ENCODE results near the gene CST1.
"Not testable (repeated sequence)": the region's sequence is repeated elsewhere in the genome, so short reads cannot be mapped to it uniquely, and the experiment has no call there.

The CST1 gene

DNA sequence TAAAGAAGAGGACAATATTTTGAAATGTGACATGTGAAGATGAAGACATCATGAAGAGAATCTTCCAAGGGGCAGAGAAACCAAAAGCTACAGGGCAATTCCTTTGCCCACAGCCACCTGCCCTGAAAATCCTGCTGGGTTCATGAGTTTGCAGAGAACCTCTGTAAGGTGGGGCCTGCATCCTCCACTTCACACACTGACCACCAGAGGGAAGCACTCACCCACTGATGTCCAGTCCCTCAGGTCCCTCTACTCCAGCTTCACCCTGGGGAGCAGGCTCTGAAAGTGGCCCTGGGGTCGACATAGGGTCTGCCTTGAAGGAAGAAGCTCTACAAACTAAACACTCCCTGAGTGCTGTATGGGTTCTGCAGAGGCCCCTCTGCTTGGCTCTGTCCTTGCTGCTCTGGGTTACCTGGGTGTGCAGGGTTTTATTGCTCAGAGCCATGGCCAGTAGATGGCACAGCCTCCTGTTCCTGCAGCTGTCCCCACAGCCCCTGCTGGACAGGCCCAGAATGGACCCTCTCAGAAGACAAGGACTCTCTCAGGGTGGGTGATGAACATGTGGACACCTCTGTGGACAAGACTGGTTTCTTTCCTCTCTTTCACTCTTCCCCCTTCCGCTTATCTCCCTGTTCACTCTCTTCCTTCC, 27.0 kb downstream of the CST1 start:
- not testable (repeated sequence) for H3K9me3 ChIP-seq (ENCODE audit: severe bottlenecking); H3K4me3 ChIP-seq (ENCODE audit: low read depth, low read length); H3K27me3 ChIP-seq (ENCODE audit: insufficient read depth, low read depth, severe bottlenecking); H3K27ac ChIP-seq; H3K36me3 ChIP-seq
- TF ChIP-seq, protein P1, sequence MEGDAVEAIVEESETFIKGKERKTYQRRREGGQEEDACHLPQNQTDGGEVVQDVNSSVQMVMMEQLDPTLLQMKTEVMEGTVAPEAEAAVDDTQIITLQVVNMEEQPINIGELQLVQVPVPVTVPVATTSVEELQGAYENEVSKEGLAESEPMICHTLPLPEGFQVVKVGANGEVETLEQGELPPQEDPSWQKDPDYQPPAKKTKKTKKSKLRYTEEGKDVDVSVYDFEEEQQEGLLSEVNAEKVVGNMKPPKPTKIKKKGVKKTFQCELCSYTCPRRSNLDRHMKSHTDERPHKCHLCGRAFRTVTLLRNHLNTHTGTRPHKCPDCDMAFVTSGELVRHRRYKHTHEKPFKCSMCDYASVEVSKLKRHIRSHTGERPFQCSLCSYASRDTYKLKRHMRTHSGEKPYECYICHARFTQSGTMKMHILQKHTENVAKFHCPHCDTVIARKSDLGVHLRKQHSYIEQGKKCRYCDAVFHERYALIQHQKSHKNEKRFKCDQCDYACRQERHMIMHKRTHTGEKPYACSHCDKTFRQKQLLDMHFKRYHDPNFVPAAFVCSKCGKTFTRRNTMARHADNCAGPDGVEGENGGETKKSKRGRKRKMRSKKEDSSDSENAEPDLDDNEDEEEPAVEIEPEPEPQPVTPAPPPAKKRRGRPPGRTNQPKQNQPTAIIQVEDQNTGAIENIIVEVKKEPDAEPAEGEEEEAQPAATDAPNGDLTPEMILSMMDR (IDR thresholded peaks at IDR 0.05; ENCODE audit: low read depth, low read length) = peak; percentile 66
- DNase-seq = peak; percentile 77

DNA sequence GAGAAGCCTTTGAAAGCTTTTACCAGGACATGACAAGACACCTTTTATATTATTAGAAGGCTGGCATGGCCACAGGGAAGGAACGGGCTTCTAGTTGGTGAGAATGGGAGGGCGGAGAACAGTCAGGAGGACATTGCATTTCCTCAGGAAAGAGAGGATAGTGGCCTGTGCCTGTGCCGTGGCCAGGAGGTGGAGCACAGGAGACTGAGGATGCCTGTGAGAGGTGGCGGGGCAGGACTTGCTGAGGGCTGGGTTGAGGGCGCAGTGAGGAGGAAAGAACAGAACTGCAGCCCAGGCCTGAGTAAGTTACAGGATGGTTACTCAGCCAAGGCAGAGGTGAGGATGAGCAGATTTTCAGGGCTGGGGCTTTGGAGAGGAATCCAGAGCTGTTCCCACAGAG, 27.9 kb downstream of the CST1 start:
- H3K9me3 ChIP-seq (ENCODE audit: severe bottlenecking); H3K36me3 ChIP-seq; DNase-seq; H3K4me3 ChIP-seq (ENCODE audit: low read depth, low read length); H3K27me3 ChIP-seq (ENCODE audit: insufficient read depth, low read depth, severe bottlenecking); H3K27ac ChIP-seq: not testable (repeated sequence)

DNA sequence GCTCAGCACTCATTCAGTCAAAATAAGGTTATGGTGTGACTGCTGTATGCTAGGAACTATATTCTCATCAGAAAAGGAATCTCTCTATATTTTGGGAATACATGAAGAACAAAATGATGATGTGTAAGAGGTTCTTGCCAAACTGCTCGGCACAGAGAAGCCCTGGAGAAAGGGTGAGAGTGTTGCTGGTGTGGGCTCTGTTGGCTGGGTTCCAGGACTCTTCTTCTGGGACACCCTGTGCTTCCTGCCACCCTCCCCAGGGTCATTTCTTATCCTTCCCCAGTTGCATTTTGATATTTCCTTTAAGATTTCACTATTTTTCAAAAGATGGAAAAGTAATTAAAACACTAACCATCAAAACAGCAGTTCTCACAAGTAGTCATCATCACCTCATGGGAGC, 28.8 kb downstream of the CST1 start:
- no peak for DNase-seq
- Histone ChIP-seq H3K36me3 (no peaks in the 10 kb centered on the region), H3K27me3 (ENCODE audit: insufficient read depth, low read depth, severe bottlenecking) (no peaks in the 10 kb centered on the region), H3K9me3 (ENCODE audit: severe bottlenecking) (no peaks in the 10 kb centered on the region), H3K27ac (no peak overlapping the region), H3K4me3 (ENCODE audit: low read depth, low read length) (no peak overlapping the region)
- TF ChIP-seq, protein P1 (IDR thresholded peaks at IDR 0.05; ENCODE audit: low read depth, low read length) = no peak

DNA sequence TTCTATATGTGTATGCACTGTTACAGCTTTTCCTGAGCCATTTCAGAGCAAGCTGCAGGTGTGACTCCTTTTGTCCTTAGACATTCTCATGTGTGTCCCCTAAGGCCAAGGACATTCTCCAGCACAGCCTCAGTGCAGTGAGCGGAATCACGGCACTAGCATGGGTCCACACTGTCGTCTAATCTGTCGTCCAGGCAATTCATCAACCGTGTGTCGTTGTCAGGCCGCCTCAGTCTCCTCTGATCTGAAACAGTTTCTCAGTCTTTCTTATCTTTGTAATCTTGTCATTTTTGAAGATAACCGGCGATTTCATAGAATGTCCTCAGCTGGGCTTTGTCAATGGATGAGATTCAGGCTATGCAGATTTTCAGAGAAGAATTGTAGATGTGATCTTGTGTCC, 31.4 kb downstream of the CST1 start:
- not testable (repeated sequence) for H3K9me3 ChIP-seq (ENCODE audit: severe bottlenecking); H3K27me3 ChIP-seq (ENCODE audit: insufficient read depth, low read depth, severe bottlenecking); H3K27ac ChIP-seq; H3K4me3 ChIP-seq (ENCODE audit: low read depth, low read length); H3K36me3 ChIP-seq; DNase-seq

DNA sequence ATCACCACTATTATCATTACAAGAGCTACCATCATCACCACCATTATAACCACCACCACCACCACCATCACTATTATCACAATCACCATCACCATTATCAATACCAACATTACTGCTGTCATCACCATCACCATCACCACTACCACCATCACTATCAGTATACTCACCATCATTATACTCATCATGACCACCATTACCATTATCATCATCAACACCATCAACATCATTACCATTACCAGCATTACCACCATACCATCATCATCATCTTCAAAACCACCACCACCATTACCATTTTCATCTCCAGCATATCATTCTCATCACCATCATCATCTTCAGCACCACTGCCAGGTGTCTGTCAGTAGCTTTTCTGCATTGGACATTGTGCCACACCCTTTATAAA, 39.0 kb downstream of the CST1 start:
- H3K4me3 ChIP-seq (ENCODE audit: low read depth, low read length); H3K27me3 ChIP-seq (ENCODE audit: insufficient read depth, low read depth, severe bottlenecking); H3K9me3 ChIP-seq (ENCODE audit: severe bottlenecking); H3K27ac ChIP-seq; DNase-seq; H3K36me3 ChIP-seq: not testable (repeated sequence)

DNA sequence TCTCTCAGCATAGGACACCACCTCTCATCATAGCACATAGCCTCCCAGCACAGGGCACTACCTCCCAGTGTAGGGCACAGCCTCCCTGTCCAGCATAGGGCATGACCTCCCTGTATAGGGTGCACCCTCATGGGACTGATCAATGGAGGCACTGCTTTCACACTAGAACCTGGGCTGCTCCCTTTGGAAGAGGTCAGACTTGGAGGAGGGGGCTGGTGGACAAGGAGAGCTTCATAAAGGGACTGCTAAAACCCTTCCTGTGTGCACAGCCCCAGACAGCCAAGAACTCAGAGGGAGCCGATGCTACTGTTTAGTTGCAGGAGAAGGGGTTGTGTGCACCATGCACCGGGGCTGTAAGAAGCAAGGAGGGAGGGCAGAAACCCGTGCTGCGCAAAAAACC, 40.0 kb downstream of the CST1 start:
- Histone ChIP-seq H3K27ac (no peak overlapping the region), H3K9me3 (ENCODE audit: severe bottlenecking) (no peaks in the 10 kb centered on the region), H3K4me3 (ENCODE audit: low read depth, low read length) (no peak overlapping the region), H3K27me3 (ENCODE audit: insufficient read depth, low read depth, severe bottlenecking) (no peaks in the 10 kb centered on the region), H3K36me3 (no peaks in the 10 kb centered on the region)
- no peak for DNase-seq
- TF ChIP-seq, protein P1 (IDR thresholded peaks at IDR 0.05; ENCODE audit: low read depth, low read length) = no peak

DNA sequence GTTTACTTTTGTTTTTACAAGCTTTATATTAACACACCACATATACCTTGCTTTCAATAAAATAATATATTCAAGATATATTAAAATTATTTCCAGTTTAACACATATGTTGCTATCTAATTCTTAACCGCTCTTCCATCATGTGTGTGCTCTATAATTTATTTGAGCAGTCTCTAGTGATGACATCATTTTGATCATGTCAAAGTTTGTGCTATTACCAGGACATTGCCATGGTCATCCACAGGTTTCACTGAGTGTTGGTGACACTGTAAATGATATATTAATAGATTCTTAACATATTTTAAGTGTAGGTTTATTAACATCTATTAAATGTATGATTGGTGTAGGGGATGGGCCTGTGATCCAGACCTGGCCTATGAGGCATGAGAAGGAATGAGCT, 44.8 kb downstream of the CST1 start:
- no peaks in the 10 kb centered on the region for H3K9me3 ChIP-seq (ENCODE audit: severe bottlenecking)
- no peak overlapping the region for H3K27ac ChIP-seq
- no peaks in the 10 kb centered on the region for H3K27me3 ChIP-seq (ENCODE audit: insufficient read depth, low read depth, severe bottlenecking)
- TF ChIP-seq, protein P1 (IDR thresholded peaks at IDR 0.05; ENCODE audit: low read depth, low read length) = no peak
- no peaks in the 10 kb centered on the region for H3K36me3 ChIP-seq
- no peak overlapping the region for H3K4me3 ChIP-seq (ENCODE audit: low read depth, low read length)
- DNase-seq = no peak

Data from WERI-Rb-1 (cell line).